Vagina (tissue), 2 donors: ENCODE results near the gene SLC17A4.

Experiments used
- POLR2AphosphoS5 ChIP-seq, 2 donors: sonication (generic); formaldehyde crosslinking; IDR thresholded peaks; one replicate each; pipeline ENCODE4 v1.9.0; 2017; ENCODE audit warnings: antibody characterized with exemption in 2 of 2, mild to moderate bottlenecking in 2 of 2, low read depth in 1 of 2; ENCODE audit not compliant: insufficient read depth in 1 of 2
- TF ChIP-seq, protein P1 (sequence below), 3 experiments: fragments of 450-650 bp in 2 of 3; fragments of 200-600 bp in 1 of 3; sonication (generic) in 1 of 3; IDR thresholded peaks; one replicate each; pipeline ENCODE4 v1.5.1; 2017 to 2019; ENCODE audit warnings: antibody characterized with exemption in 3 of 3, mild to moderate bottlenecking in 2 of 3, moderate library complexity in 2 of 3

DNA sequence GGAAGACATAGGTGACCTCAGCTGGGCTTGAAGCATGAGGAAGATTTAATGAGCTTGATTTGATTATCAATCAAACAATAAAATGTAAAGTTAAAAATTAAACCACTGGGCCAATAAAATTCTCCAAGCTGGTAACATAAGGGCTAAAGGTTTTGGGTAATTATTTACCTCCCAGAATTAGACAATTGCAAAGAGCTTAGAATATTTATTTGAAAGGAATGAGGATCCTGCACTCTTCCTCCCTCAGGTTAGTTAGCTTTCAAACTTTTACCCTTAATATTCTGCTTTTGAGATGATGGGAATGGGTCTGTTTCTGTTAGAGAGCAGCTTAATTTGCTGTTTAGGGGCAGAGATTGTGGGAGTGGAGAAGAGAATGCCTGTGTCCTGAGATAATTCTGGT lies at the start of gene SLC17A4:
- TF ChIP-seq POLR2AphosphoS5 (IDR thresholded peaks at IDR 0.05; ENCODE audit: insufficient read depth in 1 of 2, low read depth in 1 of 2) = no peak
- TF ChIP-seq, protein P1, sequence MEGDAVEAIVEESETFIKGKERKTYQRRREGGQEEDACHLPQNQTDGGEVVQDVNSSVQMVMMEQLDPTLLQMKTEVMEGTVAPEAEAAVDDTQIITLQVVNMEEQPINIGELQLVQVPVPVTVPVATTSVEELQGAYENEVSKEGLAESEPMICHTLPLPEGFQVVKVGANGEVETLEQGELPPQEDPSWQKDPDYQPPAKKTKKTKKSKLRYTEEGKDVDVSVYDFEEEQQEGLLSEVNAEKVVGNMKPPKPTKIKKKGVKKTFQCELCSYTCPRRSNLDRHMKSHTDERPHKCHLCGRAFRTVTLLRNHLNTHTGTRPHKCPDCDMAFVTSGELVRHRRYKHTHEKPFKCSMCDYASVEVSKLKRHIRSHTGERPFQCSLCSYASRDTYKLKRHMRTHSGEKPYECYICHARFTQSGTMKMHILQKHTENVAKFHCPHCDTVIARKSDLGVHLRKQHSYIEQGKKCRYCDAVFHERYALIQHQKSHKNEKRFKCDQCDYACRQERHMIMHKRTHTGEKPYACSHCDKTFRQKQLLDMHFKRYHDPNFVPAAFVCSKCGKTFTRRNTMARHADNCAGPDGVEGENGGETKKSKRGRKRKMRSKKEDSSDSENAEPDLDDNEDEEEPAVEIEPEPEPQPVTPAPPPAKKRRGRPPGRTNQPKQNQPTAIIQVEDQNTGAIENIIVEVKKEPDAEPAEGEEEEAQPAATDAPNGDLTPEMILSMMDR (IDR thresholded peaks at IDR 0.05) = no peak
